HEK293T (cell line): Measurements from ENCODE around the gene PCNX1.
"Not testable (repeated sequence)": the region's sequence is repeated elsewhere in the genome, so short reads cannot be mapped to it uniquely, and the experiment has no call there.

Source experiments
- ARNT ChIP-seq: fragments of 450-650 bp; IDR thresholded peaks from 2 replicates; pipeline ENCODE4 v1.6.1; 2017; ENCODE audit warnings: mild to moderate bottlenecking
- FOXM1 ChIP-seq: fragments of 450-650 bp; IDR thresholded peaks from 2 replicates; pipeline ENCODE4 v1.6.1; 2017; ENCODE audit warnings: mild to moderate bottlenecking, borderline replicate concordance
- LEF1 ChIP-seq: fragments of 450-650 bp; IDR thresholded peaks from 2 replicates; pipeline ENCODE4 v1.6.1; 2017; ENCODE audit warnings: mild to moderate bottlenecking, borderline replicate concordance
- NFRKB ChIP-seq: fragments of 450-650 bp; IDR thresholded peaks from 2 replicates; pipeline ENCODE4 v1.6.1; 2016; ENCODE audit warnings: mild to moderate bottlenecking, moderate library complexity
- PKNOX1 ChIP-seq: fragments of 450-650 bp; IDR thresholded peaks from 2 replicates; pipeline ENCODE4 v1.6.1; 2016
- SP1 ChIP-seq: fragments of 450-650 bp; IDR thresholded peaks from 2 replicates; pipeline ENCODE4 v1.6.1; 2017
- TARDBP ChIP-seq: fragments of 450-650 bp; IDR thresholded peaks from 2 replicates; pipeline ENCODE4 v1.6.1; 2016
- ZNF384 ChIP-seq: fragments of 450-650 bp; IDR thresholded peaks from 2 replicates; pipeline ENCODE4 v1.6.1; 2016

- not testable (repeated sequence) for TF ChIP-seq SP1, NFRKB, FOXM1, TARDBP, ZNF384, ARNT, LEF1, PKNOX1
Measured at GRCh38 chr14:71129716-71130490, 222.6 kb downstream of the PCNX1 start.
